Nephron progenitor cell (in vitro differentiated cells): ENCODE data around the gene SBK1.

Experiments used
- DNase-seq: peaks from one replicate; pipeline ENCODE4 v3.0.0; 2021
- H3K27ac Mint-ChIP-seq: 2 replicates; pipeline ENCODE4 v1.8.0; 2021; ENCODE audit warnings: mild to moderate bottlenecking, moderate library complexity, mixed read lengths
- H3K27me3 Mint-ChIP-seq: 2 replicates; pipeline ENCODE4 v1.8.0; 2021; ENCODE audit warnings: mild to moderate bottlenecking, low read depth, mixed read lengths; ENCODE audit not compliant: poor library complexity
- H3K36me3 Mint-ChIP-seq: 2 replicates; pipeline ENCODE4 v1.8.0; 2021; ENCODE audit warnings: low read depth, mixed read lengths
- H3K4me1 Mint-ChIP-seq: 2 replicates; pipeline ENCODE4 v1.8.0; 2021; ENCODE audit warnings: mixed read lengths
- H3K4me3 Mint-ChIP-seq: 2 replicates; pipeline ENCODE4 v1.8.0; 2021; ENCODE audit warnings: mild to moderate bottlenecking, moderate library complexity, mixed read lengths
- H3K9me3 Mint-ChIP-seq: 2 replicates; pipeline ENCODE4 v1.8.0; 2021; ENCODE audit warnings: mild to moderate bottlenecking, moderate library complexity, mixed read lengths
- CTCF ChIP-seq: fragments of 200-600 bp; sonication (generic); IDR thresholded peaks from 2 replicates; pipeline ENCODE4 v1.5.0; 2021; ENCODE audit warnings: antibody characterized with exemption

SBK1 gene

DNA sequence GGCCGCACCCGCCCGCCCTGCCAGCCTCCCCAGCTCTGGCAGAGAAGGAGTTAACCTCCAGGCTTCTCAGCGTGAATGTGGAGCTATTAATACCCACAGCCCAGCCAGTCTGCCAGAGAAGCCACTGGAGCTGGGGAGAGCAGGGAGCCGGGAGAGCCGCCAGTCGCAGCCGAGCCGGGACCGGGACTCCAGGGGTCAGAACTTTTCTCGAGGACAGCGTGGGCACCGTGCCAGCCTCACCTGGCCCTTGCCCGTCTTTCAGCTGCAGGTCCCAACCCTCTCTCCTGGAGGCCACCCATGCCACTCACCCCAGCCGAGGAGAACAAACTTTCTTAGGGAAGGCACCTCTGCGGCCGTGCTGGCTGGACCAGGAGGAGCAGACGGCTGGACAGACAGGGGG lies 33.8 kb upstream of the SBK1 start:
- Mint-ChIP-seq H3K4me1 (peaks cover 40% of the 10 kb centered on the region), H3K9me3 (no peaks in the 10 kb centered on the region), H3K36me3 (no peaks in the 10 kb centered on the region), H3K27me3 (peaks cover 7% of the 10 kb centered on the region), H3K4me3 (no peak overlapping the region), H3K27ac (no peak overlapping the region)
- peak; percentile 37 for DNase-seq
- no peak for TF ChIP-seq CTCF

GRCh38 chr16:28259091-28259780 lies 33.1 kb upstream of the SBK1 start:
- Mint-ChIP-seq H3K36me3 (no peaks in the 10 kb centered on the region), H3K27me3 (peaks cover 7% of the 10 kb centered on the region), H3K4me3 (no peak overlapping the region), H3K9me3 (no peaks in the 10 kb centered on the region), H3K27ac (no peak overlapping the region), H3K4me1 (peaks cover 46% of the 10 kb centered on the region)
- TF ChIP-seq CTCF: no peak
- no peak for DNase-seq

- no peak overlapping the region for H3K4me3 Mint-ChIP-seq
- H3K27ac Mint-ChIP-seq: no peak overlapping the region
- H3K4me1 Mint-ChIP-seq: peaks cover 48% of the 10 kb centered on the region
- no peaks in the 10 kb centered on the region for H3K9me3 Mint-ChIP-seq
- H3K36me3 Mint-ChIP-seq: no peaks in the 10 kb centered on the region
- TF ChIP-seq CTCF: no peak
- peaks cover 7% of the 10 kb centered on the region for H3K27me3 Mint-ChIP-seq
- DNase-seq: no peak
These were observed 32.6 kb upstream of the SBK1 start for GRCh38 chr16:28259781-28260150.

- TF ChIP-seq CTCF: no peak
- H3K4me3 Mint-ChIP-seq: no peak overlapping the region
- no peak for DNase-seq
- peaks cover 47% of the 10 kb centered on the region for H3K4me1 Mint-ChIP-seq
- H3K27ac Mint-ChIP-seq: no peak overlapping the region
- no peaks in the 10 kb centered on the region for H3K9me3 Mint-ChIP-seq
- no peaks in the 10 kb centered on the region for H3K36me3 Mint-ChIP-seq
- peaks cover 7% of the 10 kb centered on the region for H3K27me3 Mint-ChIP-seq
These were observed 32.1 kb upstream of the SBK1 start for GRCh38 chr16:28260193-28260592.

DNA sequence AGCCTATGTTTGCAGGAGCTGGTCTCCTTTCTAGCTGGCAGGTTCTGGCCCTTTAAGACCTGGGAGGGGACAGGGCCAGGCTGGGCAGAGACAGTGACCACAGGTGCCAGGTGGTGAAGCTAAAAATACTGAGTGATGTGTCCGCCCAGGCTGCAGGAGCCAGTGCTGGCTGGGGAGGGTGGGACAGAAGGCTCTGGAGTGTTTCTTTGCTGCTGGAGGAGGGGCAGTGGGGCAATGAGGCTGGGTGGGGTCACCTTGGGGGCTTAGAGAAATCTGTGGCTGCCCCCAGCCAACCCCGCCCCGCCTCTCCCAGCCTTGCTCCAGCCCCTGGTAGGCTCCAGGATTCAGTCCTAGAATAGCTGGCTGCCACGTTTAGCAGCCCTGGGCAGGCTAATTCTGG lies 30.4 kb upstream of the SBK1 start:
- Mint-ChIP-seq H3K4me3 (no peak overlapping the region), H3K27me3 (peaks cover 14% of the 10 kb centered on the region), H3K36me3 (no peaks in the 10 kb centered on the region), H3K4me1 (peaks cover 37% of the 10 kb centered on the region), H3K9me3 (no peaks in the 10 kb centered on the region), H3K27ac (no peak overlapping the region)
- TF ChIP-seq CTCF: no peak
- no peak for DNase-seq

GRCh38 chr16:28263305-28263704 lies 29.0 kb upstream of the SBK1 start:
- TF ChIP-seq CTCF: no peak
- Mint-ChIP-seq H3K9me3 (no peaks in the 10 kb centered on the region), H3K27ac (no peak overlapping the region), H3K27me3 (peaks cover 11% of the 10 kb centered on the region), H3K36me3 (no peaks in the 10 kb centered on the region), H3K4me1 (peaks cover 32% of the 10 kb centered on the region), H3K4me3 (no peak overlapping the region)
- DNase-seq: no peak
